ENCODE results near the gene ABCA12.
A peak's percentile ranks its signal among the peaks of the same experiment; 100 is the strongest.

ABCA12 gene

GRCh38 chr2:215029936-215030335 lies 108.5 kb downstream of the ABCA12 start:
- DNase-seq, result no peak

DNA sequence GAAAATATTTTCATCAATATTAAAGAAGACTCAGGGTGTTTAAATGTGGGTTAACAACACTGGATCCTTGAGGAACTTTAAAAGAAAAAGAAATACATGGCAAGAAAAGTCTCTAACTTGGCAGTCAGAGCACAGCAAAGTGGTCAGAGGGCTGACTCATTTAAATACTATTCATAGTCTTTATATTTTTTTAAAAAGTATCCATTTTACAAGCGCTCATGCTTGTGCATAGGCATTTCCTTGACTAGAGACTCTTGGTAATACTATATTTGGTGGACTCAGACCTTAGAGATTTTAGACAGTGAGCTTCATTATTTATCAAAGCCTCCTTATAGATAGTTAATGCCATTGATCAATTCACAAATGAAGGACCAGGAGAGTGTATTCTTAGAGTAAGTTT lies 110.2 kb downstream of the ABCA12 start:
- DNase-seq, result no peak

DNA sequence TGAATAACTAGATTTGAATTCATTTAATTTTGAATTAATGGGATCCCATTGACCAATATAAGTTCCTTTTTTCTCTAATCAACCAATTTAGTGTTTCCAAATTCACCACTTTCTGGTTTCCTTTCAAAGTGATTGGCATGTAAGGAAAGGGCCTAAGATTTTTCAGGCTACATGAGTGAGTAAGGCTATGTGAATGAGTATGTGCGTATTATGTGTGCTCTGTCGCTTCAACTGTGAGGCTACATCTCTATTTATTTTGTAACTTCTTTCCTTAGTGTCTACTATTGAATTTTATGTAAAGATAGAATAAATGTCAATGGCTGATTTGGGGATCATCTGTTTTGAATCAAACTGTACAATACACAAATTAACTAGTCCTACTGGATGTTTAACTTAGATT lies 110.6 kb downstream of the ABCA12 start:
- DNase-seq, result no peak

DNA sequence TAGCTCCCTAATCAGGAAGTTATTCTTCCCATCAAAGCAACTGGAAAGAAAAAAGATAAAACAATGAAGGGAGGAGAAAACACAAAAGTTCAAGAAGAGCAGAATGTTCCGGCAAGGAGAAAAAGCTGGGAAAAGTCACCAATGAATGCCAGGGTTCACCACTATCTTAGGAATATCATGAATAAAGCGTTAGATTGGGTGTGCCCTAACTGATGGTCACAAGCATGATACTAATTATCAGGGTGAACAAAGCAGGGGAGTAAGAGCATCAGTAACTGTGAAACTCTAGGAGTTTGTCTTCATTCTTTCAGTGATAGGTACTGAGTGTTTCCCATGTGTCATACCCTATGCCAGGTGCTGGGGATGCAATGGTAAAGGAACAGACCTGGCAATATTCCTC lies 115.5 kb downstream of the ABCA12 start:
- no peak for DNase-seq

DNA sequence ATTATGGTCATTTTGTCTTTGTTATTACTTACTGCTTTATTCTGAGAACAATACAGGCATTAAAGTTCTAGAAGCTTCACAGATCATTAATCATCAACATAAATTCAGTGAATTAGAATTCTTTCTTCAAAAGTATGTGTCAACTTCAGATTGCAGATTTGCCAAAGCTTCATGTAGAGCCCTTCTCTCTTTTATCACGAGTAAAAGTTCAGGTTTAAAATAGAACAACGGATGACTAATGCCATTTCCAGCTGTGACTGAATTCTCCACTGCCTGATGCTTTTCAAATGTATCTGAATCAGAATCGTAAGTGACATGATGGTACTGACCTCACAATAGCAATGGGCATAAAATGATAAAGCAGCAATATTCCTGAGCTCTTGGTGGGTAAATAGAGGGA lies 116.0 kb downstream of the ABCA12 start:
- no peak for DNase-seq

DNA sequence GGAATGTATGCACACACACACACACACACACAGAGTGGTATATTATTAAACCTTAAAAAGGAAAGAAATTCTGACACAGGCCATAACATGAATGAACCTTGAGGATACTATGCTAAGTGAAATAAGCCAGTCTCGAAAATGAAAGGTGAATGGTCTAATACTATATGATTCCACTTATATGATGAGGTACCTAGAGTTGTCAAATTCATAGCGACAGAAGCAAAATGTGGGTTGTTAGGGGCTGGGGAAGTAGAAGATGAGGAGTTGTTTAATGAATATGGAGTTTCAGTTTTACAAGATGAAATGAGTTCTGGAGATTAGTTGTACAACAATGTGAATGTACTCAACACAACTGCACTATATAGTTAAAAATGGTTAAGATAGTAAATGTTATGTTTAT lies 118.1 kb downstream of the ABCA12 start:
- DNase-seq, result no peak

- no peak for DNase-seq
Measured at GRCh38 chr2:215019521-215020145, 118.8 kb downstream of the ABCA12 start.

GRCh38 chr2:215019085-215019484 lies 119.3 kb downstream of the ABCA12 start:
- no peak for DNase-seq

DNA sequence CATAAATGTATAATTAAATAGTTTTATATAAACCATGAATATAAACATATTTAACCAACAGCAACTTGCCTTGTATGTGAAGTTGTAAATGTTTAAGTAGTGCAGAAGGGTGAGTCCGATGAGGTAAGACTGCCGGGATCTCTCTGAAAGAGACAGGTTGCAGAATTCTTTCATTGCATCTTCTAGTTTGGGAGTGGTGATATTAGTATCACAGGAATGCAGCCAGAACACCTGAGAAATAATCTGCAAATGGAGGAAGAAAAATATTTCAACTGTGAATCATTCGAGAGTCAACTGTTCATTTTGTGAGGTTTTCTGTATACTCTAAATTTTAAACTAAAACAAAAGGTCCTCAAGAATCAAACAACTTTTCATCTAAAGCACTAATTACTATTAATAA lies 123.0 kb downstream of the ABCA12 start:
- no peak for DNase-seq

DNA sequence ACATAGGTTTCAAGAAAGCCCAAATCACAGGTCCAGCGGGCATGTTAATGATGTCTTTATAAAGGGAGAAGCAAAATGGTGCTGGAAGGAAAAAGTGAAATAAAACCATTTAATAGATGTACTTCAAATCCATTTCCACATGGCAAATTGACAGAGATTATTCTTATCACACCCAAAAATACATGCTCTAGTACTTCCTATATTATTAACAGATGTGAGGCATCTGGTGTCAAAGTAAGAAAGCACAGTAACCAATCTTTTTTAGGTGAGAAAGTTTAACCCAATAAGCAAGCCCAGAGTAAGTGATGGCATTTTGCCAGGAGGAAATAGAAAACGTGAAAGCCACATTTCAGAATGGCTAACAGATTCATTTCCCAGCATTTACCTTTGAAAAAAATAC lies 128.0 kb downstream of the ABCA12 start:
- DNase-seq, result no peak

DNA sequence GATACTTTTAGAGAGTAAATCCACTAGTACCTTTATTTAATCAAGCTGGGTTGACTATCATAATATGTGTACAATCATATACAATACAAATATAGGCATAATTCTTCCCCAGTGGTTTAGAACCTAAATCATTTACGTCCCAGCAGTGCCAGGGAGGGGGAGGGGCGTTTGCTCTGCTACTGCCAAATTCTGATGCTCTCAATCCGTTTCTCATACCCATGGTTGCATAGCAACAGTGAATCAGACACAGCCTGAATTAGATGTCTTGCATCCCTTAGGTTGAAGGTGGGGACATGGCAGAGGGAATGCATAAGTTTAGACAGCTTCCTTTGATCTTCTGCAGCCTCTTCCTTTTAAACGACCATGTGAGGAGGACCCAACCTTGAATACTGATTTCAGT lies 135.4 kb downstream of the ABCA12 start:
- no peak for DNase-seq

DNA sequence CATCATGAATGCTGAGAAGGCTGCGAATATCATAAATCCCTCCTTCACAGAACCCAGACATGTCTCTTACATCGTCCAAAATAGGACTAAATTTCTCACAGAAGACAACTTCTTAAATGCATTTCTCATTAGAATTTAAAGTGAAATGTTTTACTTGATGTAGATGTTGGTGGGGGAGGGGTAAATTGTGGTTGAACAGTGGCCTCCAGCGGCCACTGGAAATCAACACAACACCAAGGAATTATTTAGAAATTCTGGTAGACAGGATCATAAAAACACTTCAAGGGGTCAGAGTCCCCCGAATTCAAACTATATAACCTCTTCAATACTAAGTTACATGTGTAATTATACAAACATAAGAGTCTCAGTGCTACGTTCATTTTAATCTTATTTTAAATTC lies 135.9 kb downstream of the ABCA12 start:
- DNase-seq, result peak in 1 of 2 donors; percentile 2

- DNase-seq, result no peak
Measured at GRCh38 chr2:215000721-215001120, 137.7 kb downstream of the ABCA12 start.

GRCh38 chr2:214995926-214996670 lies 142.3 kb downstream of the ABCA12 start:
- DNase-seq, result no peak

- no peak for DNase-seq
Measured at GRCh38 chr2:214995409-214995808, 143.0 kb downstream of the ABCA12 start.

DNA sequence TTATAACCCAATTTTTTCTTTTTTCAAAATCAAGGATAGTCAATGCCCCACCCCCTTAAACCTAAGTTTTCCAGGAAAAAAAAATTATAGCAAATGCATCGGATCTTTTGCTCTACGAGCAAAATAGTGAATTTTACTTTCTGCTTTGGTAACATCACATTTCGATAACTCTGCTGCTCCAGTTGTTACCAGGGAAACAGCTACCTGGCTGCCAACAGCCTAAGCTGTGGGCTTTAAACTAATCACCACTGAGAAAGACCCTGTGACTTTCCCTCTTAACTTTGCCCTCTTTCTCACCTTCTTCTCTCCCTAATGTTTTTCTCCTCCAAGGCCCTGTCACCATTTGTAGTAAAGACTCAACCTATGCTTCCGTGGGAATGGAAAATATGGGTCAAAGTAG lies 145.5 kb downstream of the ABCA12 start:
- DNase-seq, result no peak

DNA sequence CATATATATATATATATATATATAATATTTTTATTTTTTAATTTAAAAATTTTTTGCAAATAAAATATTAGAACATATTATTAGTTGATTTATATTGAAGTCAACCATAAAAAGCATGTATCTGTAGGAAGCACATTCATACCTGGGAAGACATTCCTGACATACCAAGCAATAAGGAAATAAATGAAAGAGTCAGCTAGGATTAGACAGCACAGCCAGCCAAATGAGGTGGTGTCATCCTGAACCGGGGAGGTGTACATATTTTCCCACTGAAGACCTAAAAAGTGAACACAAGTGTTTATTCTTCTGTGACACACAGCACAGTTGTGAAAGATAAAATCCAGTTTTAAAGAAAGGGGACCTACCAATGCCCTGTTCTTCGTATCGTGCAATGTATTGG lies 149.2 kb downstream of the ABCA12 start:
- no peak for DNase-seq

DNA sequence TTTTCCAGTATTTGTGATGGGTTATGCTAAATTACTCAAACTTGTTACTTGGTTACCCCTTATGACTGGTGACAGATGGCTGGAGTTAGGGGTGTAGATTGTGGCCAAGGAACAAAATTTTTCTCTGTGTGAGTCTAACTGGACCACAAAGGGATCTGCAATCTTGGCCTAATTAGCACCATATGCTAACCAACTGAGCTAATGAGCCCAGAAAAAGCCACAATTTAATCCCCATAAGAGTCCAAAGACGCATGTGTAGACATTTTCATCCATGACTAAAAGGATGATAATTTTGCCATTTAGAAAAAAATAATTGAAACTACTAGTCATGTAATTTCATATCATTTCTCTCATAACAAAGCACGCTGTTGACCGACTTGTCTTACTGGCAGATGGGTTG lies 151.2 kb downstream of the ABCA12 start:
- no peak for DNase-seq

- no peak for DNase-seq
Measured at GRCh38 chr2:214985619-214986018, 152.8 kb downstream of the ABCA12 start.

- DNase-seq, result no peak
Measured at GRCh38 chr2:214966420-214966819, 172.0 kb downstream of the ABCA12 start.

GRCh38 chr2:214960677-214961076 lies 177.7 kb downstream of the ABCA12 start:
- no peak for DNase-seq

DNA sequence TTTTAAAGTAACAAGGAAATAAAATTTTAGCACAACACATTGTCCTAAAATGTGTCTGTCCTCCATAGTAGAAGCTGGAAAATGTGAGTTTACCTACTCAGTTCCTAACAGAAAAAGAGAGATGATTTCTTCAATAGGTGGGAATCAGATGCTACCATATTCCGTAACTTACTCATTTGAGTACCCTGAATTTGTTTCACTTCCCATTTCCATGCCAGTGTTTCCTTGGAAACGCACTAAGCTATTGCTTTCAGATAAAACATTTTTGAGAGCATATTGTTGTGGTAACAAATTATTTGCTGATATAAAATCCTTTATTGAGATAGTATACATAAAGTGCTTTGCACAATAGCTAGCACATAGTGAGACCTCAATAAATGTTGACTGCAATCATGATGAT lies 191.5 kb downstream of the ABCA12 start:
- no peak for DNase-seq

- DNase-seq, result no peak
Measured at GRCh38 chr2:214934006-214934405, 204.4 kb downstream of the ABCA12 start.

GRCh38 chr2:214904634-214905033 lies 233.8 kb downstream of the ABCA12 start:
- no peak for DNase-seq

GRCh38 chr2:214904176-214904575 lies 234.2 kb downstream of the ABCA12 start:
- no peak for DNase-seq
